ENCODE measurements around the gene FCMR. TPM values are rescaled to one million over a fixed set of nuclear protein-coding genes. Genes with fewer than 3 reads are reported as not detected.

Gene FCMR
- total RNA-seq, 1 donor from 2014 or later: not detected

DNA sequence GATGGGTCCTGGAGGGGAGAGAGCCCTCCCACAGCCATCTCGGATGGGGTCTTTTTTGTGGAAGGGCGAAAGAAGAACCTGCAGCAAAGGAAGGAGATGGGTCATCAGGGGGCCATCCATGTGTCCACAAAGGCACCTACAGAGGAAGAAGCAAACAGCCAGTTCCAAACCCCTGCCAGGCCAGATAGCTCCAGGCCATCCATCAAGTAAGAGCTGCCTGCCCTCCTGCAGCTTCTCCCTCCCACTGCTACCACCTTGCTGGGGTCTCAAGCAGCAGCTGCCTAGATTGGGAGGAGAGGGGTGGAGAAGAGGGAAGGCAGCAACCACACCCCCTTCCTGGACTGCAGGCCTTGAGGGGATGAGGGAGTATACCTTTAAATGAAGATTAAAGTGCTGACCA is 44.0 kb upstream of the FCMR start:
- no peak for DNase-seq (ENCODE audit: low read depth)

DNA sequence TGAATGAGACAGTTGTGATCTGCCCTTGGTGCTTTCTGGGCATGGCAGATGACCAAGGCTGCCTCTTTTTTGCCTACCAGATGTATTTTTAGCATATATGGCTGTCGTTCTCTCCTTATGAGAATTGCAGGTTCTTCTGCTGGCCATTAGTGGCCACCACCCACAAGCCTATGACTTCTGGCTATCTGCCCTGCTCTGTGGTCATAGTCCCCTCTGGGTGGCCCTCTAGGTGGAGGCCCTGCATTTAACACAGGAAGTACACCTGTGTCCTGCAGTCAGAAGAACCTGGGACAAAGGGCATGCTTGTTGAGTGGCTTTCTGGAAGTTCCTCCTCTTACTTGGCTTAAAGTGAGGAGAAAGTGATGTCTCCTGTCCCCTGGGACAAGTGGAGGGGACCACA is 42.0 kb upstream of the FCMR start:
- TF ChIP-seq, protein P1, sequence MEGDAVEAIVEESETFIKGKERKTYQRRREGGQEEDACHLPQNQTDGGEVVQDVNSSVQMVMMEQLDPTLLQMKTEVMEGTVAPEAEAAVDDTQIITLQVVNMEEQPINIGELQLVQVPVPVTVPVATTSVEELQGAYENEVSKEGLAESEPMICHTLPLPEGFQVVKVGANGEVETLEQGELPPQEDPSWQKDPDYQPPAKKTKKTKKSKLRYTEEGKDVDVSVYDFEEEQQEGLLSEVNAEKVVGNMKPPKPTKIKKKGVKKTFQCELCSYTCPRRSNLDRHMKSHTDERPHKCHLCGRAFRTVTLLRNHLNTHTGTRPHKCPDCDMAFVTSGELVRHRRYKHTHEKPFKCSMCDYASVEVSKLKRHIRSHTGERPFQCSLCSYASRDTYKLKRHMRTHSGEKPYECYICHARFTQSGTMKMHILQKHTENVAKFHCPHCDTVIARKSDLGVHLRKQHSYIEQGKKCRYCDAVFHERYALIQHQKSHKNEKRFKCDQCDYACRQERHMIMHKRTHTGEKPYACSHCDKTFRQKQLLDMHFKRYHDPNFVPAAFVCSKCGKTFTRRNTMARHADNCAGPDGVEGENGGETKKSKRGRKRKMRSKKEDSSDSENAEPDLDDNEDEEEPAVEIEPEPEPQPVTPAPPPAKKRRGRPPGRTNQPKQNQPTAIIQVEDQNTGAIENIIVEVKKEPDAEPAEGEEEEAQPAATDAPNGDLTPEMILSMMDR (IDR thresholded peaks at IDR 0.05; ENCODE audit: insufficient read depth, low read length, severe bottlenecking): no peak
- no peaks in the 10 kb centered on the region for H3K27me3 ChIP-seq (ENCODE audit: control insufficient read depth, insufficient read depth, low read length)
- DNase-seq (ENCODE audit: low read depth) (no peak), FAIRE-seq (no peak)
- no peaks in the 10 kb centered on the region for H3K36me3 ChIP-seq (ENCODE audit: control insufficient read depth, insufficient read depth, low read length)
- H3K4me3 ChIP-seq (ENCODE audit: low read depth, low read length): no peak overlapping the region

More for the DNA sequence above, 44.0 kb upstream of the FCMR start:
- H3K4me3 ChIP-seq (ENCODE audit: low read depth, low read length): no peak overlapping the region
- no peaks in the 10 kb centered on the region for H3K36me3 ChIP-seq (ENCODE audit: control insufficient read depth, insufficient read depth, low read length)
- FAIRE-seq: no peak
- TF ChIP-seq, protein P1 (IDR thresholded peaks at IDR 0.05; ENCODE audit: insufficient read depth, low read length, severe bottlenecking): no peak
- no peaks in the 10 kb centered on the region for H3K27me3 ChIP-seq (ENCODE audit: control insufficient read depth, insufficient read depth, low read length)

DNA sequence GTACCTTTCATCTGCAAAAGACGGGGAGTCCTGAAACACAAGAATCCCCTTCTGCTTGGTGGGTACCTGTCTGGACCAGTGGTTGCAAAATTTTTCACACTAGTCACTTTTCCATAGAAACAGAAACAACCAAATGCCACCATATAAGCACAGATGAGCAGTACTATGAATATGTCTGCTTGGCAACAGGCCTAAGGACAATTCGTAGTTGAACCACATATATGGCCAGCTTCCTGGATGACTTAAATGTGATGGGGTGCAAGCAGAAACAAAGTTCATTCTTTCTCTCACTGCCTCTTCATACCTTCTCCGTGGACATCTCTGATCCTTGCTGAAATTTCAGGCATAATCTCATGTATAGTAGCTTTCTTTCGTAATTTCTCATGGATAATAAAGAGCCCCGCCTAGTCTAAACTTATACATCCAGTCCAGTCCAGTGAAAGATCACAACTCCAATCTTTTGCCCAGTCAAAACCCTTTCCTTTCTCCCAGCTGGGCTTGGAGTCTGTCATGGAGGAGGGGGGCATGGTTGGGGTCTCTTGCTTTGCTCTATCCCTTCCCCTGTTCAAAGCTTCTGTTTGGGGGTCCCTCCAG is 41.5 kb upstream of the FCMR start:
- peak; percentile 72 for DNase-seq (ENCODE audit: low read depth)
- H3K36me3 ChIP-seq (ENCODE audit: control insufficient read depth, insufficient read depth, low read length): no peaks in the 10 kb centered on the region
- no peaks in the 10 kb centered on the region for H3K27me3 ChIP-seq (ENCODE audit: control insufficient read depth, insufficient read depth, low read length)
- TF ChIP-seq, protein P1 (IDR thresholded peaks at IDR 0.05; ENCODE audit: insufficient read depth, low read length, severe bottlenecking): no peak
- no peak for FAIRE-seq
- no peak overlapping the region for H3K4me3 ChIP-seq (ENCODE audit: low read depth, low read length)

DNA sequence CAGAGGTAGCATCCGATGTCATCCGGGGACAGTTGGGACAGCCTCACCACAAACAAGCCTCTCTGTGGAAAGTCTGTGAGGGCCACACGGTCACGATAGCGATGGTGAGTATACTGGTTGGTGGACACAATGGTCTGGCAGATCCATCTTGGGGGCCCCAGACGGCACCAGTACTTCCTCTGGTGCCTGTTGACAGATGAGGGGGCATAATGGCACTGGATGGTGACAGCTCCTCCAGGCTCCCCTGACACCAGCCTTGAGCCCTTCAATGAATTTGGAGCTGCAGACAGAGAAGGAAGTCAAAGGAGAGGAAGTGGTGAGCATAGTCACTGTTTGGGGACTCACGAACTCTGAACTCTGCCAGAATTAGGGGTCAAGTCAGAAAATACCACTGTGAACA is 40.5 kb upstream of the FCMR start:
- H3K4me3 ChIP-seq (ENCODE audit: low read depth, low read length): no peak overlapping the region
- TF ChIP-seq, protein P1 (IDR thresholded peaks at IDR 0.05; ENCODE audit: insufficient read depth, low read length, severe bottlenecking): no peak
- no peaks in the 10 kb centered on the region for H3K36me3 ChIP-seq (ENCODE audit: control insufficient read depth, insufficient read depth, low read length)
- FAIRE-seq: no peak
- no peak for DNase-seq (ENCODE audit: low read depth)
- no peaks in the 10 kb centered on the region for H3K27me3 ChIP-seq (ENCODE audit: control insufficient read depth, insufficient read depth, low read length)

DNA sequence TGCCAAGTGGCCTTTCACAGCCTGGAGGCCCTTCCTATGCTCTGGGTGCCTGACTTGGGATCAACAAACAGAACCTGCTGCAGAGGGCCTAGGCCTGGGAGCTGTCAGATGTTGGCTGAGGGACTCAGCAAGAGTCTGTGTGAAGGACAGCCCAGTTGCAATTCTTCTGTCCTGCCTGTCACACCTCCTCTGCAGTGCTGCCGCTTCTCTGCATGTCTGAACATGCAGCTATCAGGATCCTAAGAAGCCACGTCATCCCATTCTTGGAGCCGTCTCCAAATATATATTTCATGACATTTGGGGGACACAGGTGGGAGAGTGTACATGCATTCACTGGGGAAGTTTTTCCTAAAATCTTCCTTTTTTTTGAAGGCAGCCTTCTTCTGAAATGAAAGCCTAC is 39.9 kb upstream of the FCMR start:
- FAIRE-seq (no peak), DNase-seq (ENCODE audit: low read depth) (peak; percentile 92)
- TF ChIP-seq, protein P1 (IDR thresholded peaks at IDR 0.05; ENCODE audit: insufficient read depth, low read length, severe bottlenecking): no peak
- Histone ChIP-seq H3K27me3 (ENCODE audit: control insufficient read depth, insufficient read depth, low read length) (no peaks in the 10 kb centered on the region), H3K4me3 (ENCODE audit: low read depth, low read length) (no peak overlapping the region), H3K36me3 (ENCODE audit: control insufficient read depth, insufficient read depth, low read length) (no peaks in the 10 kb centered on the region)
